Ovary (tissue), 3 donors: ENCODE measurements around the gene PCNT.

Experiments used
- POLR2A ChIP-seq: fragments of 450-650 bp; IDR thresholded peaks from one replicate; pipeline ENCODE4 v1.6.1; 2017; ENCODE audit warnings: antibody characterized with exemption, mild to moderate bottlenecking, moderate library complexity
- TF ChIP-seq, protein P1 (sequence below), 3 donors: fragments of 450-650 bp in 2 of 3; fragments of 200-600 bp in 1 of 3; IDR thresholded peaks; one replicate each; pipeline versions ENCODE4 v1.5.1 to v1.8.0; 2016 to 2022; ENCODE audit warnings: antibody characterized with exemption in 3 of 3, mild to moderate bottlenecking in 1 of 3
- donor health status: DM: no; HTN: no; CAD: no.

DNA sequence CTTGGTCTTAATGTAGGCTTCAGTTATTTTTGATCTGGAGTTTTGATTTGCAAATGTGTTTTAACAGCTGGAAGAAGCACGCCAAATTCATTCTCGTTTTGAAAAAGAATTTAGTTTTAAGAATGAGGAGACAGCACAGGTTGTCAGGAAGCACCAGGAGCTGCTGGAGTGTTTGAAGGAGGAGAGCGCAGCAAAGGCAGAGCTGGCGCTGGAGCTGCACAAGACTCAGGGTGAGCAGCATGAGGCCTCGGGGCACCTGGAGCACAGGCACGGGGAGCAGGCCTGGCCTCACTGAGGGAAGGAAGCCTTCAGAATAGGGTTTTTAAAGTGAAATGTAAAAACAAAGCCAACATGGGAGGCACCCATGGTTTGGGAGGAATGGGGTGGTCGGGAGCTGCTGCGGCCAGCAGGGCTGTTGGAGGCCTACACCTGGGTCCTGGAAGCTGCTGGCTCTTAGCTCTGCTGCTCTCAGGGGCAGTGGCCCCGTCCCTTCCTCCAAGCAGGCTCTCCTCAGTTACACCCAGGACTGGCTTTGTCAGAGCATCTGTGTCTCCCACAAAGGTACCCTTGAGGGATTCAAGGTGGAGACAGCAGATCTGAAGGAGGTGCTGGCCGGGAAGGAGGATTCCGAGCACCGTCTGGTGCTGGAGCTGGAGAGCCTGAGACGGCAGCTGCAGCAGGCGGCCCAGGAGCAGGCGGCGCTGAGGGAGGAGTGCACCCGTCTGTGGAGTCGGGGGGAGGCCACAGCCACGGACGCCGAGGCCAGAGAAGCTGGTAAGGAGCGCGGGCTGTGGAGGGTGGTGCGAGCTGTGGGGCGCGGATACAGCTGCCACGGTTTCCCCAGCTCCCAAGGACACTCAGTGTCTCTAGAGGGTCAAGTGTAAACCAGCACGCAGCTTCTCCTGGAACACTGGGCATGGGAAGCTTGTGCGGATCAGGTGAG is 66.9 kb downstream of the PCNT start:
- TF ChIP-seq, protein P1, sequence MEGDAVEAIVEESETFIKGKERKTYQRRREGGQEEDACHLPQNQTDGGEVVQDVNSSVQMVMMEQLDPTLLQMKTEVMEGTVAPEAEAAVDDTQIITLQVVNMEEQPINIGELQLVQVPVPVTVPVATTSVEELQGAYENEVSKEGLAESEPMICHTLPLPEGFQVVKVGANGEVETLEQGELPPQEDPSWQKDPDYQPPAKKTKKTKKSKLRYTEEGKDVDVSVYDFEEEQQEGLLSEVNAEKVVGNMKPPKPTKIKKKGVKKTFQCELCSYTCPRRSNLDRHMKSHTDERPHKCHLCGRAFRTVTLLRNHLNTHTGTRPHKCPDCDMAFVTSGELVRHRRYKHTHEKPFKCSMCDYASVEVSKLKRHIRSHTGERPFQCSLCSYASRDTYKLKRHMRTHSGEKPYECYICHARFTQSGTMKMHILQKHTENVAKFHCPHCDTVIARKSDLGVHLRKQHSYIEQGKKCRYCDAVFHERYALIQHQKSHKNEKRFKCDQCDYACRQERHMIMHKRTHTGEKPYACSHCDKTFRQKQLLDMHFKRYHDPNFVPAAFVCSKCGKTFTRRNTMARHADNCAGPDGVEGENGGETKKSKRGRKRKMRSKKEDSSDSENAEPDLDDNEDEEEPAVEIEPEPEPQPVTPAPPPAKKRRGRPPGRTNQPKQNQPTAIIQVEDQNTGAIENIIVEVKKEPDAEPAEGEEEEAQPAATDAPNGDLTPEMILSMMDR (IDR thresholded peaks at IDR 0.05): no peak
- TF ChIP-seq POLR2A: no peak
